SU-DHL-6 (cell line): ENCODE results near the gene UBE2F.

Experiments used
- H2AFZ ChIP-seq: fragments of 200-600 bp; sonication (generic); 2 replicates; pipeline ENCODE4 v1.6.1; 2014; ENCODE audit warnings: low read depth, mild to moderate bottlenecking, moderate library complexity, mixed read lengths, antibody characterized with exemption, low read length; ENCODE audit not compliant: severe bottlenecking
- H3F3A ChIP-seq: fragments of 200-600 bp; shearing (Covaris generic); 2 replicates; pipeline ENCODE4 v1.6.0; 2016; ENCODE audit warnings: antibody characterized with exemption, mild to moderate bottlenecking; ENCODE audit not compliant: insufficient read depth
- H3K27ac ChIP-seq: fragments of 200-600 bp; sonication (generic); 2 replicates; pipeline ENCODE4 v1.5.1; 2016; ENCODE audit warnings: low read depth, mild to moderate bottlenecking, low read length, moderate library complexity, mixed read lengths
- H3K27me3 ChIP-seq: fragments of 200-600 bp; sonication (generic), shearing (Covaris generic); 2 replicates; pipeline ENCODE4 v1.6.0; 2014; ENCODE audit warnings: mild to moderate bottlenecking, low read length
- H3K36me3 ChIP-seq: fragments of 200-600 bp; sonication (generic); 2 replicates; pipeline ENCODE4 v1.6.1; 2014; ENCODE audit warnings: mild to moderate bottlenecking, low read length, mixed read lengths
- H3K4me2 ChIP-seq: fragments of 300-600, 200-600 bp; shearing (Covaris generic), sonication (generic); 2 replicates; pipeline ENCODE4 v1.6.0; 2014; ENCODE audit warnings: low read length, low read depth, mild to moderate bottlenecking; ENCODE audit not compliant: poor library complexity, severe bottlenecking
- H3K4me3 ChIP-seq: fragments of 200-600 bp; sonication (generic); 2 replicates; pipeline ENCODE4 v1.5.1; 2014; ENCODE audit warnings: antibody characterized with exemption, low read length, mild to moderate bottlenecking, mixed read lengths; ENCODE audit not compliant: insufficient read depth, poor library complexity, severe bottlenecking
- H3K79me2 ChIP-seq: fragments of 200-600 bp; sonication (generic); 2 replicates; pipeline ENCODE4 v1.6.1; 2014; ENCODE audit warnings: mild to moderate bottlenecking, low read length, moderate library complexity; ENCODE audit not compliant: insufficient read depth
- H3K9ac ChIP-seq: fragments of 200-600 bp; sonication (generic); 2 replicates; pipeline ENCODE4 v1.7.0; 2014; ENCODE audit warnings: mild to moderate bottlenecking, low read length
- H3K9me2 ChIP-seq: fragments of 200-600 bp; sonication (generic); replicated peaks from 2 replicates; pipeline ENCODE4 v1.6.1; 2014; ENCODE audit warnings: low read length; ENCODE audit not compliant: insufficient read depth
- H3K9me3 ChIP-seq: fragments of 200-600 bp; sonication (generic); 2 replicates; pipeline ENCODE4 v1.6.1; 2014; ENCODE audit warnings: low read length, mixed read lengths; ENCODE audit not compliant: insufficient read depth
- H4K20me1 ChIP-seq: fragments of 200-600 bp; sonication (generic); 2 replicates; pipeline ENCODE4 v1.6.1; 2014; ENCODE audit warnings: low read depth, mild to moderate bottlenecking, antibody characterized with exemption, low read length, moderate library complexity, mixed read lengths
- CTCF ChIP-seq: fragments of 200-600 bp; sonication (generic); IDR thresholded peaks from one replicate; pipeline ENCODE4 v1.5.1; 2017; ENCODE audit warnings: antibody characterized with exemption, mild to moderate bottlenecking, low read length, moderate library complexity; ENCODE audit not compliant: insufficient read depth, poor library complexity, severe bottlenecking
- EZH2phosphoT487 ChIP-seq: fragments of 200-600 bp; sonication (generic), shearing (Covaris generic); conservative IDR thresholded peaks from 2 replicates; pipeline ENCODE4 v1.6.1; 2018; ENCODE audit warnings: mild to moderate bottlenecking, antibody characterized with exemption, low read length, moderate library complexity, mixed read lengths

The UBE2F gene

GRCh38 chr2:238013806-238014205 is 47.0 kb downstream of the UBE2F start:
- Histone ChIP-seq H3K4me3 (no peak overlapping the region), H3K9ac (no peak overlapping the region), H2AFZ (no peak overlapping the region), H3K27me3 (no peaks in the 10 kb centered on the region), H4K20me1 (no peaks in the 10 kb centered on the region), H3K36me3 (no peaks in the 10 kb centered on the region), H3K4me2 (no peak overlapping the region), H3K27ac (no peak overlapping the region), H3K9me2 (no peaks in the 10 kb centered on the region), H3K9me3 (no peaks in the 10 kb centered on the region), H3F3A (no peaks in the 10 kb centered on the region), H3K79me2 (no peaks in the 10 kb centered on the region)
- TF ChIP-seq CTCF (no peak), EZH2phosphoT487 (no peak)

DNA sequence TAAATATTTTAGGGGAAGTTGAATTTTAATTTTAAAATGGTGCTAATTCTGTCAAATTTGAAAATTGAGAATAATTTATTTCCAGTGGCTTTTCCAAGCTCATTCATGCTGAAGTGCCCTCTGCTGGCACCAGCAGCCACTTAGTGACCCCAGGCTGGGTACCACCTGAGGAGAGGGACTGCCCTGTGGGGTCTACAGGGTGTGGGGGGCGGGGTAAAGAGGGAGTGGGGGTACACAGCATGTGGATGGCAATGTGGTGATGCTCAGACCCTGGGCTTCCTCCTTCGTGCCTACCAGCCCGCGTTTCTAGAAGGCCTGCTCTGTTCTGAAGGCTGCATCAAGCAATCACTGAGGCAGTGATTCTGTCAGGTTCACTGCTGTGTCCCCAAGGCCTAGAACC is 48.9 kb downstream of the UBE2F start:
- Histone ChIP-seq H3K79me2 (no peaks in the 10 kb centered on the region), H3F3A (no peaks in the 10 kb centered on the region), H3K27ac (no peak overlapping the region), H3K36me3 (no peaks in the 10 kb centered on the region), H3K9ac (no peak overlapping the region), H3K9me3 (no peaks in the 10 kb centered on the region), H2AFZ (no peak overlapping the region), H3K4me3 (no peak overlapping the region), H3K9me2 (no peaks in the 10 kb centered on the region), H3K4me2 (no peak overlapping the region), H4K20me1 (no peaks in the 10 kb centered on the region), H3K27me3 (no peaks in the 10 kb centered on the region)
- TF ChIP-seq EZH2phosphoT487 (no peak), CTCF (peak; percentile 14)

- Histone ChIP-seq H3K9me3 (no peaks in the 10 kb centered on the region), H3K9me2 (no peaks in the 10 kb centered on the region), H3K4me2 (no peak overlapping the region), H3K79me2 (no peaks in the 10 kb centered on the region), H4K20me1 (no peaks in the 10 kb centered on the region), H2AFZ (no peak overlapping the region), H3F3A (no peaks in the 10 kb centered on the region), H3K27ac (no peak overlapping the region), H3K27me3 (no peaks in the 10 kb centered on the region), H3K9ac (no peak overlapping the region), H3K4me3 (no peak overlapping the region), H3K36me3 (no peaks in the 10 kb centered on the region)
- TF ChIP-seq EZH2phosphoT487 = no peak
- TF ChIP-seq CTCF = no peak
Measured at GRCh38 chr2:238016526-238016925, 49.7 kb downstream of the UBE2F start.

GRCh38 chr2:238019962-238020361 is 53.1 kb downstream of the UBE2F start:
- Histone ChIP-seq H2AFZ (no peak overlapping the region), H4K20me1 (no peaks in the 10 kb centered on the region), H3K79me2 (no peaks in the 10 kb centered on the region), H3K9ac (no peak overlapping the region), H3K27ac (no peak overlapping the region), H3F3A (no peaks in the 10 kb centered on the region), H3K9me3 (no peaks in the 10 kb centered on the region), H3K36me3 (no peaks in the 10 kb centered on the region), H3K4me2 (no peak overlapping the region), H3K9me2 (no peaks in the 10 kb centered on the region), H3K4me3 (no peak overlapping the region), H3K27me3 (no peaks in the 10 kb centered on the region)
- TF ChIP-seq CTCF = no peak
- TF ChIP-seq EZH2phosphoT487 = no peak
